ENCODE results near the gene NOTCH4.

Gene NOTCH4

DNA sequence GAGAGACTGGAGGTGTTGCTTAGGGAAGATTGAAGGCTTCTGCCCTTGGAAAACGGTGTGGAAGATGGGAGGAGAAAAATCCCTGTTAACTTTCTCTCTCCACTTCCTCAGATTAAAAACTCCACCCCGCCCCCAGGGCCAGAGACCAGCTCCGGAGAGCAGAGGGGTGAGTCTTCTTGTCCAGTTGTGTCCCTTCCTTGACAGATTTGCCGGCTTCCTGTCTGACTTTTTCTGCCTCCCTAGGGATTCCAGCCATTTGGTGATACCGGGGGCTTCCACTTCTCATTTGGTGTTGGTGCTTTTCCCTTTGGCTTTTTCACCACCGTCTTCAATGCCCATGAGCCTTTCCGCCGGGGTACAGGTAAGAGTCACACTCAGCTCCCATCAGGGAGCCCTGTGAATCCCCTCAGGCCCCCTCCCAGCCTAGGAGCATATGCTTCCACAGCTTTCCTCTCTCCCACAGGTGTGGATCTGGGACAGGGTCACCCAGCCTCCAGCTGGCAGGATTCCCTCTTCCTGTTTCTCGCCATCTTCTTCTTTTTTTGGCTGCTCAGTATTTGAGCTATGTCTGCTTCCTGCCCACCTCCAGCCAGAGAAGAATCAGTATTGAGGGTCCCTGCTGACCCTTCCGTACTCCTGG is 44.0 kb downstream of the NOTCH4 start:
- DNase-seq = no peak

DNA sequence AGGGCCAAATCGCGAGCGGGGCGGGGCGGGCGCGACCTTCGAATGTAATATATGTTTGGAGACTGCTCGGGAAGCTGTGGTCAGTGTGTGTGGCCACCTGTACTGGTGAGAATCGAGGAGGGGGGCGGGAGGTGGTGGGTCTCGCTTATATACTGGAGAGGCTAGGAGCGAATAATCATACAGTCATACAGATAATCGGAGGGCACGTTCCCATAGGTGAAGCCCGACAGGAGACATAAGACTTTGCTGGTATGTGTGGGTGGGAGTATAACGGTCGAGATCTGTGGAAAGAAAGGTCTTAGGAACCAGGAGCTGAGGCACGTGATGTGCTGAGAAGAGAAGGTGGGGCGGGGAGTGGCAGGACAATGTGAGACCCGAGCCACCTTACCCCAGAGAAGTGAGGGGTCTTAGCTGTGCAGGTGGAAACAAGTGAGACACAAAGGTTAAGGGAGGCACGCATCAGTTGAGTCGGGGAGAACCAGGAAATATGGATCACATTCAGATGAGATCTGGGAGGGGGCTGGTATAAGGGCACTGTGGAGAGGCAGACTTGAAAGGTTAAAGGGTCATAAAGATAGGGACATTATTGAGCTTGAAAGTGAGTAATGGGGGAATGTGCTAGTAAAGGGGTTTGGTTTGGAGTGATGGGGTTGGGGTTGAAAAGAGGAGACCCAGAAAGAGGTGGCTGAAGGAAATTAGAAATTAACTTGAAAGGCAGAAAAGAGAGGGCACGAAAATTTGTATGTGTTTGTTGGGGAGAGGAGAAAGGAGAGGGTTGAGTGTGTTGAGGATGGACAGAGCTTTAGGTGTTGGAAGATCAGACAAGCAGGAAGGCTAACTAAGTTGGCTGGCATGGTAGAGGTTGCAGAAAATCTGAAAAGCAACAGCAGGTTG is 45.1 kb downstream of the NOTCH4 start:
- no peak for DNase-seq

DNA sequence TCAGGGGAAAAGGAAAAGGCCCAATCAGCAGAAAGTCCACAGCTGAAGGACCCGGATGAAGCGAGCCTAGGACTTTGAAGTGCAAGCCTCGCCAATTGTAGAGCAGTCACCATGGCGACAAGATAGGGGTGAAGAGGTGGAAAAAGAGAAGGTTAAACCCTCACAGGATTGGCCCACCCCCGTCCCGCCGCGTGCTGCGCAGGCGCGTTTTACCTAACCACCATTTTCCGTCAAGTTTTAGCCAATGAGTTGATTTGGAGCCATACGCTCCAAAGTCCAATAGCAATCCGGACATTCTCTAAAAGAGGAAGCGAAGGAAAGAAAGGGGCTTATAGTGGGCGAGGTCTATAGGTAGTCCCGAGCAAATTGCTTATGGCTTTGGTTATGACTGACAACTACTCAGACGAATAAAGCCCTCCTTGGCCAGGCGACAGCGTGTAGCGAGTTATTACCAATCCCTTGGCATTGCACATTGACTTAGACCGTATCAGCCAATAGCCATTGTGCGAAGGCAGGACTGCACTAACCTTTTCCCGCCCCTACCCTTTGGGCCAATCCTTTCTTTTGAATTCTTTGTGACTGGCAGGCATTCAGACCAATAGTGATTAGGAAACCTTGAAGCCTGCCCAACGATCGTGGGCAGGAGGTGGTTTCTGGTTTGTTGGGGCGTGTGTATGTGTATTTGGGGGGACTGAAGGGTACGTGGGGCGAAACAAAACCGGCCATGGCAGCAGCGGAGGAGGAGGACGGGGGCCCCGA is 45.9 kb downstream of the NOTCH4 start, which contains the start of gene RNF5:
Gene RNF5, plus strand, starts transcription at position 618 of the 759 bp plus-strand sequence. Its CDS starts 107 bp downstream, at position 725.
- DNase-seq = peak; percentile 89 to 93

DNA sequence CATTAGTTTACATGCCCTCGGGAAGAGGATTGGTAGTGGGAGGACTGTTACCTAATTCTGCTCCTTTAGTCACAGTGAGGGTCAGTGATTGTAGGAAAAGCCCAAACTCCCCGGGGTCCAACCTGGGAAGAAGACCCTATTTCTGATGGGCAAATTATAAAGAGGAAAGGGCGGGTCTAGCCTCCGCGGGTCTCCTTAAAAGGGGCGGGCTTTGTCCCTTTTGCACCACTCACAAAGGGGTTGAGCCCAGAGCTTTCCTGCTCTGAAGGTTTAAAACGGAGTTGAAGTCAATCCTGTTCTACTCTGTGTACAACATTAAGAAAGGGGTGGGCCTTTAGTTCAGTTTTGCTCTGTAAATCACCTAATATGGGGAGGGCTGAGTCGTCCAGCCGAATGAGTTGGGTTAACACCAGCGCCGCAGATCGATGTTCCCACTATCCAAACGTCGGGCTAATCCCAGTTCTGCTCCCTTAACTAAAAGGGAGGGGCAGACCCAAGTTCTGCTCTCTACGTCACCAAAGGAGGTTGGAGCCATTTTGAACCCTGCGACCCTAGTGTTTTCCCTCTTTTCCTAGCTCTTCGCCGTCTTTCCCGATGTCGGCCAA is 46.6 kb downstream of the NOTCH4 start:
- peak in 1 of 2 experiments; percentile 54 for DNase-seq

DNA sequence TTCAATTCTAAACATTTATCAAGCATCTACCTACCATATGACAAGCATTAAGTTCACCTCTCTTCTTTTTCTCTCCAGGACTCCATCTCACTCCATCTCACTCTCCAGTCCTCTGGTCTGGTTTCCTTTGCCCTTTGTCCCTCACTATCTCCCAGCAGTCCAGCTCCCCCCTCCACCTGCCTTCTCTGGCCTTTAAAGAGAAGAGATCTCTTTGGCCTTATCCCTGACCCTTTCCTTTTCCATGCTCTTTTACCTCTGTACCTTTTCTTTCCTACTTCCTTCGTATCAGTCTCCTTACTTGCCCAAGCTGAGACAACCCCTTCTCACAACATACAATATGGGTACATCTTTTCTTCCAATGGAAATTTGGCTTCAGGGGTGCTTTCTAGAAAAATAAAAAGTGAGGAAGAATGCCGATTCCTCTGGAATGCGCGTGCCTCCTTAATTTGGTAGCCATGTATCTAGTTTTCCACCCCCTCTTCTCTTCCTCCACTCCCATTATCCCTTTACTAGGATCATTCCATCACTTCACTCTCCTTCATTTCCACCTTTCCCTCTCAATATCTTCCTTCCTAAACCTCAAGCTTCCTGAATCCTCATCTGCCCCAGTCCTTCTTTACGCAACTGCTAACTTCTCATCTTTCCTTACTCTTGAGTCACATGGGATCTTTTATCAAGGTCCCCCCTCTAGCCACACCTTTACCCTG is 47.2 kb downstream of the NOTCH4 start:
- DNase-seq = no peak

DNA sequence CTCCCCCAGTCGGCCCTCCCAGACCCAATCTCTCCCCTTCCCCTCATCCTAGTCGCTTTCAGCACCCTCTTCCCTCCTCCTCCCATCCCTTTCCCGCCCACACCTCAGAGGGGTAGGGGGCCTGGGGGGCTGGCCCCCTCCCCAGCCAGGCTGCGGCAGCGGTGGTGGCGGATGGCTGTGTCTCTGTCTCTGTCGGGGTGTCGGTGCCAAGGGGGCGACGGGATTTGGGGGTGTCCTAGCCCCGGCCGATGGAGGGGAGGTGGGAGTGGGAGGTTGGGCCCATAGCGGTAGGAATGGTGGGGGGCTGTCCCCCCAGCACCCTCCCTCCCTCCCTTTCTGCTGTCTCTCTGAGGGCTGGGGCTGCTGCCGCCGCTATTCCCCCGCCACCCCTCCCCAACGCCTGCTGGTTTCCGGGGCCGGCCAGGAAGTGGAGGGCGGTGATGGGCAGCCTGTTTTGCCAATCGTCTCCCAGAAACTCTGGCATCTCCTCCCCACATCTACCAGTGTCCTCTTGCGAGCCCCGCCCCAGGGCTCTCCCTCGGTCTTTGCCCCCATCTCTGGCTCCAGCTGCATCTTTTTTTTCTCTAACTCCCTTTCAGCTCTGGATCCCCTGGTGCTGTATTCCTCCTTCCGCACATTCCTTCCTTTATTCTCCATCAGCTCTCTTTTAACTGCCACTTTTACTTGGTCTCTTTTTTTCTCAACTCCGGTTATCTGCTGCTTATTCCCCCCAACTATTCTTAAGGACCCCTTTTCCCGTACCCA is 48.0 kb downstream of the NOTCH4 start, which contains the start of gene AGPAT1:
Gene AGPAT1, minus strand, starts transcription at position 374 of the 765 bp plus-strand sequence. CDS start 4,588 bp downstream, outside the sequence.
- DNase-seq = peak; percentile 99

DNA sequence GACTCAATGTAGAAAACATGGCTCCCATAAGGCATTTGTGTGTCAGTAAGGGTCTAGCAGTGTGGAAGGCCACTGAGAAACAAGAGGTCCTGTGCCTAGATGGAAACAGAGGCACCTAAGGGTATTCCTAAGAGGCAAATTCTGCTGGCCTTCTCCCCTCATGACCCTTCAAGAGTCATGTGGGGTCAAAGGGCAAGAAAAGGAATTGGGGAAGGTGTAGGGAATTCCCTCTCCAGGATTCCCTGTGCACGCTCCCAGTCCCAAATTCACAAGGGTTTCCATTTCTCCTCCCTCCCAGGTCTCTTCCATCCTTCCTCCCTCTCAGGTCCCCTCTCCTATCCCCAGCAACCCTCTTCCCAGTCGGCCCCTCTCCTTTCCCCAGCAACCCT is 48.6 kb downstream of the NOTCH4 start:
- no peak for DNase-seq

DNA sequence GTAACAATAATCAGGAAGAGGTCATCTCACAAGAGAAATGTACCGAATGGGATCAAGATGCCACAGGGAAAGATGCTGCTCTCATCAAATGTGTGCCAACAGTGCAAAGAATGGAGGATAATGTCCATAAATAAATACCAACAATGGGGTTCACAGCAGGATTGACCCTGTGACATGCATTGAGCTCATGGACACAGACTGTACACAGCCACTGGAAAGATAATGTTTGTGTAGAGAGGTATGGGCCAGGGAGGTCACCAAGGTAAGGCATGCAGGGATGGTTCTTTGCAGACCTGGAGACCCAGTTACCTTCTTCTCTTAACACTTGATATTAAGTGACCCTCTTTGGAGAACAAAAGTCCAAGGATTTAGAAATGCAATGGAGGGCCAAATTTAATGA is 49.5 kb downstream of the NOTCH4 start:
- no peak for DNase-seq

DNA sequence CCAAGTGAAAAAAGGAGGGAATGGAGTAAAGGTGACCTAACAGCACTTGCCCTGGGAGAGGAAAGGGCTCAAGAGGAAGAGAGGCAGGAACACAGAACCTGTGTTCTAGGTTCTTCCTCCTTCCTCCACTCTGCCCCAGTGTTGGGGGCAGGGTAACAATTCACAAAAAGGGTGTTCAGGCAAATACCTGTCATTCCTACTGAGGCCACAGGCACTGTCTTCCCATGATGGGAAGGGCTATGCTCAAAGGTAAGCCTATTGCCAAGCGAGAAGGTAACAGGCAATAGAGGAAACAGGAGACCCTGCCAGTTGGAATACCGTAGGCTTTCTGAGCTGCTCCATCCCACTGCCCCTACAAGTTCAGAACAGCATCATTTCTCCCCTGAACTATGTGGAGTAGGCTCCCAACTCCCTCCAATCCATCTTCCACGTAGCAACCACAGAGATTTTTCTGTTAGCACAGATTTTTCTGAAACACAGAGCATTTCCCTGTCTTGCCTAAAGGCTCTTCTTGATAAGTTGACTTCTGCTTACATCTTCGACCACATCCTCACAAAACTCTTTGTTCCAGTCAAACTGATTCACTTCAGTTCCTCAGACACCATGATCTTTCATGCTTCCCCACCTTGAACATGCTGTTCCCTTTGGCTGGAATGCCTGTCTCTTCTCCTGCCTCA is 50.7 kb downstream of the NOTCH4 start:
- DNase-seq = no peak

DNA sequence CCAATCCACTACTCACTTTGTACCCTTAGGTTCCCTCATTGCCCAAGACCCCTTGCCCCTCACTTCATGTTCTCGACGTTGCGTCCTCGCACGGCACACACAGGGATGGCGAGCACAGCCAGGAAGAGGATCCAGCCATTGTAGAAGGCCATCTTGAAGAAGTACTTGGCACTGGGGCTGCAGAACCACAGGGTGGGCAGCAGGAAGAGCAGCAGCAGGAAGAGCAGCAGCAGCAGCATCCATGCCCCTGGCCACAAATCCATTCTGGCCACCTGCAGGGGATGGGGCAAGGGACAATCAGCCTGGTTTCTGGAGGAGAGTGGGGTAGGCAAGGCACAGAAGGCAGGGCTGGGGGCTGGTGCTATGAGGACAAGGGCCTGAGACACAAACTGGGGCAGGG is 52.6 kb downstream of the NOTCH4 start:
- DNase-seq = no peak

DNA sequence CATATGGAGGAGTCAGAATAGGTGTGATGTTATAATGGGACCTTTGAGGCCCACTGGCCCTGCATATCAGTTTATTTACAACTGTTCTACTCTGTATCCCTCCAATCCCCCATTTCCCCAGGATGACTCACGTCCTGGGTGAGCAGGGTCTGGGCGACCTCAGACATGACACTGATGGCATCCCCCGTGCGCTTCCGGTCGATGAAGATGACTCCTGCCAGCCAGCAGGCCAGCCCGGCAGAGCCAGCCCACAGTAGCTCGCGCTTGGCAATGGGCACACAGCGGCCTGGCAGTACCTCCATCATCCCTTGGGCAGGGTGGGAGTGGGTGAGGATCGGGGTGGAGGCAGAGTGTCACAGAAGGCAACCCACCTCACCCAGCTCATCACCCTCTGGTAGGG is 53.6 kb downstream of the NOTCH4 start:
- no peak for DNase-seq

DNA sequence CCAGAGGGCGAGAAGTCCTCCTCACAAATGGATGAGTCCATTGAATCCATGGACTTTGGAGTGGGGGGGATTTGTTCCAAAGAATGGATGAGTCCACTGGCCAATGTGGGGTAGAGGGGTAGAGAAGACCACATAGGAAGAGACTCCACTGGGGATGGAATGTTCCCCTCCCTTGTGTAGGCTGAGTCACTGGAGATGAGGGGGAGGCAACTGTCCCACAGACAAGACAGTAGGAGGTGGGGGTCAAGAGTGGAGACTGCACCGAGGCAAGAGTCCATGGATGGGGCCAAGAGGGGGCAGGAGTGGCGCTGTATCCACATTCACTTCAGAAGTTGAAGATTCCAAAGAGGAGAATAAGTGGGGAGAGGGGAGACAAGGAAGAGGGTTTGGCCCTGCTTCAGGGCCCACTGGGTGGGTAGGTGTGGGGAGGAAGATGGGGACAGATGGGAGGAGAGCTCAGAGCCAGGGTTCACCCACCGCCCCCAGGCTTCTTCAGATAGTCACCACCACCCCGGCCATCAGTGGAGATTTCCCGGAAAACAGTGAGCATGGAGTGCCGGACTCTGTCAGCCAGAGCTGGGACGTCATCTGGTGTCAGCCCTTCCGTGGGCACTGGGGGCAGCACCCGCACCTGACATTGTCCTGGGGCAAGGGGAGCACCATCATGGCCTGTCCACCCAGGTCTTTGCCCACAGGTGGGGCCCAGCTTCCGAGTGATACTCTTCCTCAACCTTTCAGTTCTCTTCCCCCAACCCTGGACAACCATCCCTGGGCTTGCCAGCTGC is 54.9 kb downstream of the NOTCH4 start:
- DNase-seq = no peak

DNA sequence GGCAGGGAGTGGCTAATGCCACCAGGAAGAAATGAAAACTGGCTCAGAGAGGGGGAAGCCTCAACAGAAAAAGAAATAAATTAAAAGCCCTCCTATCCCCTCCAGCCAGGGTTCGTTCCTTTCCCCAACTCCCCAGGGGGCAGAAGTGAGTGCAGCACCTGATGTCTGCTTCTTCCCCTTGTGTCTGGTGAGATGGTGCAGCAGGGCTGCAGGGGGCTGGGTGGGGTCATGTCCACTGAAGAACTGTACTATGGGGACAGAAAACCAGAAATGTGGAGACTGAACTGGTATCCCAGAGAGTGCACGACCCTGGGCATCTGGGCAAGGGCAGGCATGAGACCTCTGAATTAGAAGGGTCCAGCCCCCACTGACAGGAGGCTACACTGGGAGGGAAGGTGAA is 55.5 kb downstream of the NOTCH4 start:
- no peak for DNase-seq

DNA sequence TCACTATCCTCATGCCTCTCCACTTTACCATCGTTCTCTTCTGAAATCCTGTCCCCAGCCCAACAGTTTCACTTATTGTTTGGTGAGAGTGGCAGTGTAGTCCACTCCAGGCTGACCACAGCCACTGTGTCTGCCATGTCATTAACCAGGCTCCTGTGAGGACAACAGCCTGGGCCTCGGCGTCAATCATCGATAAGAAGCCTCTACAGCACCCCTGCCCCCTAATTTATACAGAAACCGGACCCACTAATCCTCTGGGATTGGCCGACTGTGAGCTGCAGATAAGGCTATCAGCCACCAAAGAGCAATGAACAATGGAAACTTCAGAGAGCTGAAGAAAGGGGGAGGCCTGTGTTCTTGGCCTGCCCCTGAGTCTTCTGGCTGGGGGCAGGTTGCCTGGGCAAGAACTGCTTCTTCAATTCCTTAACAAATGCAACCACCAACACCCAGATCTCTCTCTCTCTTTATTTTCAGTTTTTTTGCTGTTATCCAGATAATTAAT is 56.1 kb downstream of the NOTCH4 start:
- DNase-seq = no peak

DNA sequence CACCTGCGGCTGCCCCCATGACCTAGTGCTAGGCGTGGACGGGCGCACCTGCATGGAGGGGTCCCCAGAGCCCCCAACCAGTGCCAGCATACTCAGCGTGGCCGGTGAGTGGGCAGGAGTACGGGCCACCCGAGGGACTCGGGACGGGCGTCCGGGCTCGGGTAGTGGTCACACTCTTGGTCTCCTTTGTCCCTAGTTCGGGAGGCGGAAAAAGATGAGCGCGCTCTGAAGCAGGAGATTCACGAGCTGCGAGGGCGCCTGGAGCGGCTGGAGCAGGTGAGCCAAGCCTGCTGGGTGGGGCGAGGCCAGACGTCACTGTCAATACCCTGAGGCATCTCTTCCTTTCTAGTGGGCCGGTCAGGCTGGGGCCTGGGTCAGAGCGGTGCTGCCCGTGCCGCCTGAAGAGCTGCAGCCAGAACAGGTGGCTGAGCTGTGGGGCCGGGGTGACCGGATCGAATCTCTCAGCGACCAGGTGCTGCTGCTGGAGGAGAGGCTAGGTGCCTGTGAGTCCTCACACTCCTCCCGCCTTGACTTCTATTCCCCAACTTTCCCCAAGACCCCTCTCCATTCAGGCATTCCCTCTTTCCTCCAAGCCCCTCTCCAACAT is 56.6 kb downstream of the NOTCH4 start:
- no peak for DNase-seq

DNA sequence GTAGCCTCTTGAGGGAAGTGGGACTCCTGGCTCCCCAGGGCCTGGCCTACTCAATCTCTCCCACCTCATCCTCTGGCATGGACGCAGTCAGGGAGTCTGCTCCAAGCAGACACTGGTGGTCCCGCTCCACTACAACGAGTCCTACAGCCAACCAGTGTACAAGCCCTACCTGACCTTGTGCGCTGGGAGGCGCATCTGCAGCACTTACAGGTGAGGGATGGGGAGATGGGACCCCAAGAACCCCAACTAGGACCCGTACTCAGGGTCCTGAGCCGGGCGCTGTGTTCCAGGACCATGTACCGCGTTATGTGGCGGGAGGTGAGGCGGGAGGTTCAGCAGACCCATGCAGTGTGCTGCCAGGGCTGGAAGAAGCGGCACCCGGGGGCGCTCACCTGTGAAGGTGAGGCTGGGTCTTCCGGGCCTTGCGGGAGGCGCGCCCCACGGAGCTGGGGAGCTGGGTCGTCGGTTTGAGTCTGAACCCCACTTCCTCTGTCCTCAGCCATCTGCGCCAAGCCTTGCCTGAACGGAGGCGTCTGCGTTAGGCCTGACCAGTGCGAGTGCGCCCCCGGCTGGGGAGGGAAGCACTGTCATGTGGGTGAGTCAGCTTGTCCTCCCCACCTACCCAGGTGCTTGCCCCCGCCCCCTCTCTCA is 57.3 kb downstream of the NOTCH4 start:
- DNase-seq = no peak

DNA sequence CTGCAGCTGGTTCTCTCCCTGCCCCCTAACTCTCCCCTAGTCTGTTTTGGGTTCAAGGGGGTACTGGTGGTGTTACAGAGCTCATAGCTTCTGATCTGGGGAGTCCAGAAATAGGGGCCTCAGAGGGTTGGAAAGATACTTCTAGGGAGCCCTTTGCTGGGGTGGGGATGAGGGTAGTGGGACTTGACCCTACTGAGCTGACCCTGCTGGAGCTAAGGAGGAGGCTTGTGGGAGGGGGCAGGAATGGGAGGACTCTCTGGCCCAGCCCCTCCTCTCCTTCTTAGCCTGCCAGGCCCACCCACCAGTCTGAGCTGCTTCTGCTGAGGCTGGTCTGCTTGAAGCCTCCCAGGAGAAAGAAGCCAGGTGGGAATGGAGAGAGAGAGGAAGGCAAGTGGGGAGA is 59.6 kb downstream of the NOTCH4 start, which contains the start of gene EGFL8:
Gene EGFL8, plus strand, starts transcription at position 301 of the 400 bp plus-strand sequence. CDS start 1,571 bp downstream, outside the sequence.
- DNase-seq = no peak

DNA sequence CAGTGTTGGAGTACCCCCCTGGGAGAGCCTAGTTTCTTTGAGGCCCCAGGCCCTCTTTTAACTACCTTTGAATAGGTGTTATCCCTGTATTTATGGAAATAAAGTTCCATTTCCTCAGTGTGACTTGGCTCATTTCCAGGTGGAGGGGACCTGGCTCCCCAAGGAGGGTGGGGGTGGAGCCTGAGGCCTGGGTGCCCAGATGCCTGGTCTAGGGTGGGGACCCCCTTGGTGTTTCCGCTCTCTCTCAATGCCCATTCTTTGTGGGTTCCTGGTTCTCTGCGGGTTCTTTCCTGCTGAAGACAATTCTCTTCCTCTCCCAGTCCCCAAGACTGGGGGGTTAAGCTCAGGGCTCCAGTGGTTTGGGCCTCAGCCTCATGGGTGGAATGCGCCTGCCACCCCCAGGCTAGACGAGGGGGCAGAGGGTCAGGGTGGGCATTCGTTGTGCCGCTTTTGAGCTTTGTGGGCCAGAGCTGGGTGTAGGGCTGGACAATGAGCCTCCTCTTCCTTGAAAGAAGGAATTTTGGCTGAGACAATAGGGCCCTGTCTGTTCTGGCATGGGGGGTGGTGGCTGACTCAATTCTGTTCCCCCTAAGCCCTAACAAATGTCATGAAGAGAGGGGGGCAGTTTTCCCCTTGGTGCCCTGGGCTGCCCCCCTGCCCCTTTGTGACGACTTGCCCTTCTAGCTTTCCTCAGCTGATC is 60.2 kb downstream of the NOTCH4 start:
- DNase-seq = no peak

Data from activated CD4-positive, alpha-beta T cell treated with anti-CD3 and anti-CD28 coated beads, Interleukin-2, amount 50 U/mL, for 48 hours (primary cell).